Transverse colon (tissue), 4 donors: ENCODE results near the gene WFIKKN2. TPM values are rescaled to one million over a fixed set of nuclear protein-coding genes. Genes with fewer than 3 reads are reported as not detected.

Experiments
- DNase-seq: peaks from one replicate; pipeline ENCODE4 v3.0.0-alpha.2; 2019
- H3K27ac ChIP-seq, 4 donors: fragments of 200-600 bp; sonication (generic); 2 replicates each; pipeline ENCODE4 v1.5.1; 2016 to 2018; ENCODE audit warnings: inconsistent platforms in 4 of 4
- H3K27me3 ChIP-seq: fragments of 200-600 bp; sonication (generic); 2 replicates; pipeline ENCODE4 v1.5.1; 2017; ENCODE audit warnings: inconsistent platforms
- H3K36me3 ChIP-seq, 4 donors: fragments of 200-600 bp; sonication (generic); 2 replicates each; pipeline ENCODE4 v1.5.1; 2017 to 2019; ENCODE audit warnings: inconsistent platforms in 4 of 4
- H3K4me1 ChIP-seq, 4 donors: fragments of 200-600 bp; sonication (generic); 2 replicates each; pipeline ENCODE4 v1.5.1; 2017 to 2020; ENCODE audit warnings: inconsistent platforms in 4 of 4
- H3K4me3 ChIP-seq, 4 donors: fragments of 200-600 bp; sonication (generic); 1 replicate in 1 of 4; 2 replicates in 3 of 4; pipeline versions ENCODE4 v1.5.1 to v1.6.1; 2017 to 2019; ENCODE audit warnings: inconsistent platforms in 4 of 4
- H3K9me3 ChIP-seq, 2 donors: fragments of 200-600 bp; sonication (generic); 2 replicates each; pipeline ENCODE4 v1.5.1; 2017 to 2019; ENCODE audit warnings: inconsistent platforms in 2 of 2
- EP300 ChIP-seq: sonication (generic); formaldehyde crosslinking; IDR thresholded peaks from one replicate; pipeline ENCODE4 v1.6.1; 2017; ENCODE audit warnings: antibody characterized with exemption, low read depth
- POLR2A ChIP-seq: fragments of 450-650 bp; IDR thresholded peaks from one replicate; pipeline ENCODE4 v1.6.1; 2016; ENCODE audit warnings: antibody characterized with exemption, mild to moderate bottlenecking, moderate library complexity
- POLR2AphosphoS5 ChIP-seq, 3 donors: sonication (generic); formaldehyde crosslinking; IDR thresholded peaks; one replicate each; pipeline ENCODE4 v1.6.1; 2016; ENCODE audit warnings: antibody characterized with exemption in 3 of 3
- WGBS, 2 donors: methylation state at CpG; one replicate each; pipeline ENCODE4 v1.1.5; 2018; ENCODE audit warnings: low coverage in 1 of 2; 5-methylcytosine and 5-hydroxymethylcytosine counted together
- in situ Hi-C, 4 donors: fragments of 200-750 bp; cut with MboI; loops; one replicate each; pipeline versions ENCODE4 v1.15.0 to v1.15.1; 2017; ENCODE audit warnings: low sequenced_read_pairs in 3 of 4, low pct_ligation_motif_present in 1 of 4, low pct_unique_long_range_greater_than_20kb in 1 of 4
- intact Hi-C: fragments of 100-400 bp; cut with DNase I; formaldehyde crosslinking; loops from one replicate; pipeline ENCODE4 v1.15.1; 2023; ENCODE audit warnings: low total_unique reads
- total RNA-seq, 4 donors: library from RNA; depleted of rRNA; stranded (reverse); fragments of >200 nt; gene quantifications; one replicate each; pipeline ENCODE4 v1.1.0, GENCODE V29; 2016
- TF ChIP-seq, protein P1 (sequence below), 5 experiments: fragments of 200-600 bp in 3 of 5; fragments of 450-650 bp in 2 of 5; sonication (generic) in 3 of 5; IDR thresholded peaks; 1 replicate in 2 of 5; 2 replicates in 3 of 5; pipeline ENCODE4 v1.5.1; 2016 to 2017; ENCODE audit warnings: antibody characterized with exemption in 5 of 5, inconsistent platforms in 3 of 5, mild to moderate bottlenecking in 2 of 5, moderate library complexity in 1 of 5

Gene WFIKKN2
- total RNA-seq, 4 donors from 2014 or later: not detected

DNA sequence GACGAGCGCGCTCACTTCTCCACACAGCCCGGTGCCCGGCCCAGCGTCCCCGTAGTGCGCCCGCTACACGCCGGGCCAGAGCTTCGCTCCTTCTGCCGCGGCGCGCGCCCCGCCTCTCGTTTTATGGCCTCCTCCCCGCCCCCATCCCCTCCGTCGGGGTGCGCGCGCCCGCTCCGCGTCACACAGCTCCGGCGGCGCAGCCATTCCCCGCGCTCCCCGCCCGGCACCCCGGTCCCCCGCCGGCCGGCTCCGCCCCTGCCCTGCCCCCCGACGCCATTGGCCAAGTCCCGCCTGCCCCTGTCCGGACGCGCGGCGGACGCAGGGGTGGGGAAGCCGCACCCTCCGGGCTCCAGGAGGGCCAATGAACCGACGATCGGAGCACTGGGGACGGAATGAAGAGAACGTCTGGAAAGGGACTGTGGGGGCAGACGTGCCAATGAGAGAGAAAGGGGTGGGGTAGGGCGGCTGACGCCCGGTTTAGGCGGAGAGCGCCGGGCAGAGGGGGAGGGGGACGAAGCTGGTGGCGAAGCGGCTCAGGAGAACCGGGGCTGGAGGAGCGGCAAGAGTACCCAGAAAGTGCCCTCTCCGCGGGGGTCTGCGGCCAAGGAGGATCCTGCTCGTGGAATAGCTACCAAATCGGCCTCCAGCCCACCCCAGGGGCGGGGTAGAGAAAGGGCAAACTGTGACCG, 31.0 kb downstream of the WFIKKN2 start, which contains the start of gene TOB1:
Gene TOB1, minus strand, starts transcription at position 94 of the 689 bp plus-strand sequence. CDS start 2,337 bp downstream, outside the sequence.
- Histone ChIP-seq H3K36me3 (peaks cover 0 to 16% (median 0%) of the 10 kb centered on the region in 4 donors), H3K4me1 (peaks cover 3 to 51% (median 32%) of the 10 kb centered on the region in 4 donors), H3K27ac (peak within 1 kb of the TSS; percentile 98 to 100 (median 99)), H3K9me3 (no peaks in the 10 kb centered on the region), H3K4me3 (peak within 1 kb of the TSS; percentile 90 to 100 (median 95)), H3K27me3 (no peaks in the 10 kb centered on the region)
- in situ Hi-C loops (loop anchor here in 2 of 4 donors (25.0 kb wide), 1 partner anchor 296 kb away; the partner anchor contains the start of genes NME1 (in 2 of the 2) and NME2 (in 2 of the 2)), intact Hi-C loops (loop anchor here (5.0 kb wide), 1 partner anchor 36 kb away; no protein-coding TSS in a partner anchor)
- WGBS, 2 donors: 0 to 1% methylated on average over 11 to 48 of the region's 75 CpGs
- TF ChIP-seq EP300 (no peak), POLR2AphosphoS5 (IDR thresholded peaks at IDR 0.05) (peak; percentile 99 to 100 (median 100)), POLR2A (peak; percentile 99)
- TF ChIP-seq, protein P1, sequence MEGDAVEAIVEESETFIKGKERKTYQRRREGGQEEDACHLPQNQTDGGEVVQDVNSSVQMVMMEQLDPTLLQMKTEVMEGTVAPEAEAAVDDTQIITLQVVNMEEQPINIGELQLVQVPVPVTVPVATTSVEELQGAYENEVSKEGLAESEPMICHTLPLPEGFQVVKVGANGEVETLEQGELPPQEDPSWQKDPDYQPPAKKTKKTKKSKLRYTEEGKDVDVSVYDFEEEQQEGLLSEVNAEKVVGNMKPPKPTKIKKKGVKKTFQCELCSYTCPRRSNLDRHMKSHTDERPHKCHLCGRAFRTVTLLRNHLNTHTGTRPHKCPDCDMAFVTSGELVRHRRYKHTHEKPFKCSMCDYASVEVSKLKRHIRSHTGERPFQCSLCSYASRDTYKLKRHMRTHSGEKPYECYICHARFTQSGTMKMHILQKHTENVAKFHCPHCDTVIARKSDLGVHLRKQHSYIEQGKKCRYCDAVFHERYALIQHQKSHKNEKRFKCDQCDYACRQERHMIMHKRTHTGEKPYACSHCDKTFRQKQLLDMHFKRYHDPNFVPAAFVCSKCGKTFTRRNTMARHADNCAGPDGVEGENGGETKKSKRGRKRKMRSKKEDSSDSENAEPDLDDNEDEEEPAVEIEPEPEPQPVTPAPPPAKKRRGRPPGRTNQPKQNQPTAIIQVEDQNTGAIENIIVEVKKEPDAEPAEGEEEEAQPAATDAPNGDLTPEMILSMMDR (IDR thresholded peaks at IDR 0.05): no peak
- peak; percentile 99 for DNase-seq

DNA sequence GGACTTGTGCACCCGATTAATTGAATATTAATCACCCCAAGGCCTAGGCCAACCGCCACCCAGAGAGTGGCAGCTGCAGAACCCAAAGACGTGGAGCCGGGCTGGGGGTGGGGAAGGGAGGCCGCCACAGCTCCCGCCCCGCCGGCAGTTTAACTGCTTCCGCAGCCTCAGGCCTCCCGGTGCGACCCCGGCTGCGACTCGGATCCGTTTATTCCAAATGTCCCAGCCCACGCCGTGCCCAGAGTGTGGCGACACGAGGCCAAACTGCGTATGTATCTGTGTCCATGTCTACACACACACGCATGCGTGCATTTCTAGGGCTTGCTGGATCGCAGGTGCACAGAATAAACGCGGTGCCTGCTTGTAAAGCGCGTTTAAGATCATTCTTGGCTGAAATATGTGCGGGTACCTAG, 31.6 kb downstream of the WFIKKN2 start:
- Histone ChIP-seq H3K36me3 (peaks cover 0 to 11% (median 0%) of the 10 kb centered on the region in 4 donors), H3K27ac (peak overlapping the region; percentile 98 to 100 (median 99)), H3K9me3 (no peaks in the 10 kb centered on the region), H3K27me3 (no peaks in the 10 kb centered on the region), H3K4me1 (peaks cover 3 to 51% (median 27%) of the 10 kb centered on the region in 4 donors), H3K4me3 (peak overlapping the region; percentile 58 to 100 (median 93))
- intact Hi-C loops (loop anchor here (5.0 kb wide), 1 partner anchor 35 kb away; no protein-coding TSS in a partner anchor), in situ Hi-C loops (loop anchor here in 2 of 4 donors (25.0 kb wide), 1 partner anchor 295 kb away; the partner anchor contains the start of genes NME1 (in 2 of the 2) and NME2 (in 2 of the 2))
- TF ChIP-seq, protein P1 (IDR thresholded peaks at IDR 0.05): peak in 1 of 5 experiments; percentile 8
- TF ChIP-seq POLR2AphosphoS5 (IDR thresholded peaks at IDR 0.05): no peak
- 0% methylated on average over 5 to 28 of the region's 28 CpGs for WGBS, 2 donors
- DNase-seq: peak; percentile 67

DNA sequence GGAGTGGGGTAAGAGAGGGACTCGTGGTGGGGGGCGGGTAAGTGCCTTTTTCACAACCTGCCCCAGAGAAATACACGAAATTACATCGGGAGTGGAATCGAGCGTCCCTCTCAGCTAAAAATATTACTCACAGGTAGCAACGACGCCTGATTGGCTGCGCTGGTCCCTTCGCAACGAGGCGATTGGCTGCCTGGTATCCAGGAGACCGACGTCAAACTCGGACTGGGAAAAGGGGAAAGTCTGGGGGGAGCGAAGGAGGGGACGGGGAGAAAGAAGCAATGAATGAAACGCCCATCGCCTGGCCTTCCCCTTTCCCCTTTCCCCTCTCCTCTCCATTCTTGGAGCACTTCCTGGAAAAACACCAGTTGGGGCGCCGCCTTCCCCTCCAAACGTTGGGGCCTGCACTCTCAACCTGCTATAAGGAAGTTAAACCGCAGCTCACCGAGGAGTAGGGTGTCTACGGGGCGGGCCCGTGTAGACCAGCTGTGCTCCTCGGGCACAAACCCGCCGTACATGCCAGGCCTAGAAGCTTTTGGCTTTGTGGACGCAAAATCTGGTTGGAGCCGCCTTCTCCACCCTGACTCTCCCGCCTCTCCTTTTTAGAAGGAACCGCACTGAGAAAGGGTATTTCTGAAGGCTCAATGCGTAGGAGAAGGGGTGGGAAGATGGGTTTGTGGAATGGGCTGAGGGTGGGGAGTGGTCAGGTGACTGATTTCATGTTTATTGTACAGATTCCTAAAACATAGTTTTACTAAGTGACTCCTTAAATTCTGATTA, 32.2 kb downstream of the WFIKKN2 start:
- peak; percentile 96 for DNase-seq
- Histone ChIP-seq H3K36me3 (peaks cover 0 to 5% (median 0%) of the 10 kb centered on the region in 4 donors), H3K4me1 (peaks cover 0 to 51% (median 21%) of the 10 kb centered on the region in 4 donors), H3K9me3 (no peaks in the 10 kb centered on the region), H3K27me3 (no peaks in the 10 kb centered on the region), H3K4me3 (peak overlapping the region; percentile 58 to 100 (median 93)), H3K27ac (peak overlapping the region; percentile 98 to 100 (median 99))
- 0% methylated on average over 6 to 35 of the region's 35 CpGs for WGBS, 2 donors
- TF ChIP-seq POLR2A: peak; percentile 97
- peak; percentile 75 for TF ChIP-seq EP300
- TF ChIP-seq, protein P1 (IDR thresholded peaks at IDR 0.05): no peak
- peak; percentile 82 to 95 (median 95) for TF ChIP-seq POLR2AphosphoS5 (IDR thresholded peaks at IDR 0.05)
- intact Hi-C loops: loop anchor here (5.0 kb wide), 1 partner anchor 35 kb away; no protein-coding TSS in a partner anchor
- in situ Hi-C loops: loop anchor here in 2 of 4 donors (25.0 kb wide), 1 partner anchor 295 kb away; the partner anchor contains the start of genes NME1 (in 2 of the 2) and NME2 (in 2 of the 2)
